GM21515 (cell line): ENCODE measurements around the gene CTBP2.

Experiments
- ATAC-seq: cut with Tn5 transposase; IDR thresholded peaks from one replicate; pipeline ENCODE4 v1.9.1; 2021; ENCODE audit not compliant: unreplicated experiment

The CTBP2 gene

GRCh38 chr10:125011926-125012705, 148.2 kb downstream of the CTBP2 start:
- ATAC-seq, result no peak

GRCh38 chr10:125011171-125011925, 149.0 kb downstream of the CTBP2 start:
- no peak for ATAC-seq

DNA sequence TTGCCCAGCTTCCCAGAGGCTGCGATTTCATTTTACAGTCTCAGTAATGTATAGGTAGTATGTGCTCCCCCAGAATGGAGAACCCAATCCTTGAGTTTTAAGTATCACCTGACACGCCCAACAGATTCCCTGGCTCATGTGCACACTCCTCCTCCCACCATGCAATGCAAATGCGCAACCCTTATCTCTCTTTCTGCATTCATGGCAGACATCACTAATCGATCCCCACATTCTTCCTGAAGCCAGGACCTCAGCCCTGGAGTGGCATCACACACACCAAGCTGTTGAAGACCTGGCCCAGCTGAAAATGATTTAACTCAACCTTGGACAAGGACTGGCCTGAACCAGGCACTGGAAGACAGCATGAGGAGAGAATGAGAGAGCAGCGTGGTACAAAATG, 150.0 kb downstream of the CTBP2 start:
- ATAC-seq, result no peak

- no peak for ATAC-seq
These were observed 150.7 kb downstream of the CTBP2 start for GRCh38 chr10:125009661-125010161.

DNA sequence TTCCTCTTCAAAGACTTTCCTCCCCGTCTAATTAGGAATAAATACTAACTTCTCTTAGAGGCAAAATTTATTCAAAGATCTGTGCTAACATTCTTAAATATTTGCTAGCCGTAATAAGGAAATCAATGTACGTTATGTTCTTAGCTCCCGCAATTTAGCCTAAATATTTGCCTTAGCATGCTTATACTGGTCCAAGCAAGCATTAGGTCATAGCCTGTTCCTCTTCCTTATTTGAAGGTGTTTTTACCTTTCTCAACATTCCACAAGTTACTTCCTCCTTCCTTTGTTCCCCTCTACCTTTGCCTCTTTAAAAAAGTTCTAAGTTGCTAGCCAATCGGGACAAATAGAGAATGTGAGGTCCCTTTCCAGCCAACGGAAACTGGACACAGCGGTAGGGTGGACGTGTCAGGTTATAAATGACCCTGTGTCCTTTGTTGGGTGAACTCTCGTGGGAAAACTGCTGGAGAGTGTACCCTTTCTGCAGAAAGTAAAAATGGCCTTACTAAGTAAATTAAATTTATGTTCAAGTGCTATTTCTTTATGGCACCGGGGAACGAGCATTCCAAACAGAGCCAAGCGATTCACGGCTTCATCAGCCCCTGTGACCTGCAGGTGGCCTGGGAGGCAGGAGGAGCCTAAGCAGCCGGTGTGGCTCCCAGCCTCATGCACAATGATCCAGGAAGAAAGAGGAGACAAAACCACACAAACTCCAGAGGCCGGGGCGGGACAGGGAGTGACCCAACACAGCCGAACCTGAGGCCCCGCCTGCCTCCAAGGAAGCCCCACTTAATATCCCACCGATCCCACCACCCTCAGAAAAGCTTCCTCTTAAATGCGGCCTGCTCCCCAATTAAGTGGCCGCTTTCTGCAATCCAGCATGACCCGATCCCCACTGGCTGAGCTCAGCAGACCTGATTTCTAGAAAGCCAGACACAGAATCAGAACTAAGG, 151.4 kb downstream of the CTBP2 start:
- no peak for ATAC-seq

GRCh38 chr10:125007436-125007835, 152.9 kb downstream of the CTBP2 start:
- no peak for ATAC-seq

- no peak for ATAC-seq
These were observed 153.4 kb downstream of the CTBP2 start for GRCh38 chr10:125006921-125007426.

- no peak for ATAC-seq
These were observed 154.1 kb downstream of the CTBP2 start for GRCh38 chr10:125006188-125006680.

- no peak for ATAC-seq
These were observed 154.8 kb downstream of the CTBP2 start for GRCh38 chr10:125005312-125006187.

DNA sequence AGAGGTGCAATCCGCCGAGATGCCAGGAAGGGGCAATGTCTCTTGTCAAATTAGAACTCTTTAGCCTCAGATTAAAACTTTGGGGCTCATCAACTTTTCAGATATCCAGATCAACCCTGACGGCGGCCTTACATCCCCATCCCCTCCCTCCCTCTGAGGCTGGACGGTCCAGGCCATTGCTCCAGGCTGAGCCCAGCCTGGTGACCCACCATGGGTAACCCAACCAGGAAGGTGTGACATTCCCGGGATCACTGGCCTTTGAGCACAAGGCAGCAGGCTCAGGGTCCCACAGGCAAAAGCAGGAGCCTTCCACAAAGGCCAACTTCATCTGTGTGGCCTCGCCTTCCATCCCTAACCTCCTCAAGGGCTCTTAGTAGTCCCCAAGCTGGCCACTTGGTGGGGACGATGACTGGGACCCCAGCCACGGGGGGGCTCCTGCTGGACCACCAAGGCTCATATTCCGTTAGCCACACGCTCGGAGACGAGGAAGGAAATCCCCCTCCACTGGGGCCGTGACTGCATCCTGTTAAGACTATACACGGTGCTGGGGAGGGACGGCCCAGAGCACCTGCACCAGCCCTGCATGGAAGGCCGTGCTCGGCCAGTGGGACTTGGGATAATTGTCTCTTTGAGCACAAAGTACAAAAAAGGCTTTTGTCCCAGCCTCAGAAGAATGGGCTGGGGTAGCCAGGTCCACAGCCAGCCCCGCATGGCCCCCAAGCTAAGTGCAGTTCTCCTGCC, 155.6 kb downstream of the CTBP2 start:
- ATAC-seq, result no peak

DNA sequence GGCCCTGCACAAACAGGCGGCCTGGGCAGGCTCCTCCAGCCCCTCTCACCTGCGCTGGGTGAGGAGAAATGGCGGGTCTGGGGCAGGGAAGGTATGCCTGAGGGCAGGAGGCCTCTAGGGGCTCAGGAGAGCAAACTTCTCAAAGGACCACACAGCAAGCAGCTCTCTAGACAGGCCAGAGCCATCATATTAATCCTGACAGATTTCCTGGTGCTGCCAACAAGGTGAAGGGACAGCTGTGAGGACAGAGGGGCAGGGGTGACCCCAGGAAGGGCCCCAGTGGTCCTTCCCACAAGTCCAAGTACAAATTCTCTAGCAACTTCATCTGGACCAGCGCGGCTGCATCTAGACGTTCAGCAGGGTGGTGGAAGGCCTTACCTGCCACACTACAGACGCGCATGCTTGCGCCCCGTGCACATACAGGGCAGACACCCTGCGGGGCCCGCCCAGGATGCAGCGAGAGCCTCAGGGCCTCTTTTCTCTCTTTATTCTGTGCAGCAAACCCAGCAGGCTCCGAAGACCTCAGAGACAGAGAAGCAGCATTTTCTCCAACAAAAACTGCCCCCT, 156.4 kb downstream of the CTBP2 start:
- no peak for ATAC-seq

GRCh38 chr10:125003146-125003900, 157.0 kb downstream of the CTBP2 start:
- no peak for ATAC-seq

DNA sequence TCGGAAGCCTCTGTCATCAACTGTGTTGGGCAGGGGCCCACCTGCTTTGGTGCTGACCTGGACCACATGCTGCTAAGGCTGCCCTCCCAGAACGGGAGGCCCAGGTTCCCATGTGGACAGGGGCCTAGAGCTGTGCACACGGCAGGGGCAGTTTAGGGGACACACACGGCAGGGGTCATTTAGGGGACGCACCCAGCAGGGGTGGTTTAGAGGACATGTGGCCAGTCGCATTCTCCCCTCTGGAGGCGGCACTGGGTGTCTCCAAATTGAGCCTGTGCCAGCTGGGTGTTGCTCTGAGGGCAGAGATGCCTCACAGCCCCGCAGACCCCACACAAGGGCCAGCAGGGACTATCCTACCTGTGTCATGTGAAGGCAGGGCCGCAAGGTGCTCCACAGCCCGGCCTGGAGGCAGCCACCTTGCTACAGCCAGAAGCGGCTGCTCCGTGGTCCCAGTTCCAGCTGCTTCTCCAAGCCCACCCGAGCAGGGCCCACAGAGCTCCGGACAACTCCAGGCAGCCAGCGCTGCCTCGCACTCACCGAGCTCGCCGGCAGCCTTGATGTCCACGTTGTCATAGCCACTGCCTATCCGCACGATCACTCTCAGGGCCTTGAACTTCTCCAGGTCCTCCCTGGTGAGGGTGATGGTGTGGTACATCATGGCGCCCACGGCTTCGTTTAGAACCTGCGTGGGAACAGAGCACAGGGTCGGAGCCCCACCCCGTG, 157.8 kb downstream of the CTBP2 start:
- ATAC-seq, result no peak

GRCh38 chr10:125002047-125002422, 158.3 kb downstream of the CTBP2 start:
- no peak for ATAC-seq

DNA sequence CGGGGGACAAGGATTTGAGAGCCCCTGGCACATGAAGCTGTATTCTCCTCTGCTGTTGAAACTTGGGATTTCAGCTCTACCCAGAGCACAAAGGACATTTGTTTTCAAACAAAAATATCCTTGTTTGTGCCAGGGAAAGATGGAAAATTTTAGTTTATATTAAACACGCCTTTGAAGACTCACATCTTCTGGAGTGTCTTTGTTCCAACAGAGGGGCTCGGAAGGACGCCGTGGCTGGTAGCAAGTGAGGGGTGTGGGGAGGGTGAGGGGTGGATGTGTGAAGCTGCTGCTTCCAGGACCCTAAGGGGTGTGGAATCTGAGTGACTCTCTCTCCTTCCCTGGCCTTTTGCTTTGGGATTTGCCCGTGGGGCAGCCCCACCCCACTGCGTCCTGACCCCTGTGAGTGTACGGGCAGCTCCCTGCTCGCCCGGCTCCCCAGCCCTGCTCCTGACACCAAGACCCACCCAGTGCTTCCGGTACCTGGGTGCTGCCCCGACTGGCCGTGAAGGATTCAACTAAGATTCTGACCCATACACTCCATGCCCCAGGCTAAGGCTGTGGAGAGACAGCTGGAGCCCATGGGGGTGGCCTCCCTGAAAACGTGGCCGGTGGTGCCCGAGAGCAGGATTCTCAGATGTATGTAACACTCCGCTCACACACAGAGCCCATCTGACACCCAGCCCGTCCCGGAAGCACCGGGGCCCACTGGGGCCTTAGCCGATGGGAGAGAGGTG, 158.9 kb downstream of the CTBP2 start:
- ATAC-seq, result no peak
